ENCODE results near the gene RBM5.

Gene RBM5

GRCh38 chr3:50165910-50166538 is 77.3 kb downstream of the RBM5 start:
- ChIA-PET POLR2A (no interaction called here), CTCF (interaction anchor here (0.9 kb wide), 1 partner anchor 23 kb away, joined by 4 read pairs; no protein-coding TSS in a partner anchor)
- Histone ChIP-seq H3K27ac (ENCODE audit: extremely low read depth, low read depth, low read length) (peak overlapping the region; percentile 24; the same call in 1 of the 2 replicates), H3K9me3 (ENCODE audit: control insufficient read depth, insufficient read depth, low read depth, low read length) (no peaks in the 10 kb centered on the region), H3K36me3 (ENCODE audit: control insufficient read depth in 2 of 2, insufficient read depth in 1 of 2, low read length in 2 of 2) (peaks cover 0 to 46% of the 10 kb centered on the region in 2 experiments; a peak in 1 of 3 replicates), H3K4me3 (ENCODE audit: low read depth, low read length) (no peak overlapping the region), H3K4me1 (ENCODE audit: control insufficient read depth, insufficient read depth, low read length) (peaks cover 10% of the 10 kb centered on the region)
- TF ChIP-seq KLF10 (tag by site-specific recombination; IDR thresholded peaks at IDR 0.05) (no peak), ZNF701 (tag by site-specific recombination; IDR thresholded peaks at IDR 0.05) (no peak), ZNF398 (tag by site-specific recombination; IDR thresholded peaks at IDR 0.05) (peak; percentile 48; the same call in 1 of the 2 replicates), OSR2 (tag by site-specific recombination; IDR thresholded peaks at IDR 0.05) (no peak), ZNF544 (tag by site-specific recombination; IDR thresholded peaks at IDR 0.05) (no peak), ZNF692 (tag by site-specific recombination; IDR thresholded peaks at IDR 0.05) (no peak), ZBTB10 (tag by site-specific recombination; IDR thresholded peaks at IDR 0.05) (no peak), KLF17 (tag by site-specific recombination; IDR thresholded peaks at IDR 0.05) (no peak), ZNF148 (tag by site-specific recombination; IDR thresholded peaks at IDR 0.05; ENCODE audit: borderline replicate concordance) (no peak), ZIC2 (tag by site-specific recombination; IDR thresholded peaks at IDR 0.05) (peak; percentile 78), REST (tag by site-specific recombination; IDR thresholded peaks at IDR 0.05) (no peak), ZNF248 (tag by site-specific recombination; IDR thresholded peaks at IDR 0.05) (no peak), ZNF423 (tag by site-specific recombination; IDR thresholded peaks at IDR 0.05) (0 out of 2 replicates have a peak, but pooled peaks have one; percentile 11), GLIS1 (tag by site-specific recombination; IDR thresholded peaks at IDR 0.05) (peak; percentile 85), AEBP2 (tag by site-specific recombination; IDR thresholded peaks at IDR 0.05; ENCODE audit: borderline replicate concordance) (no peak), ZNF140 (tag by site-specific recombination; IDR thresholded peaks at IDR 0.05) (no peak)

Data from HEK293 (cell line).